OCI-LY1 (cell line): ENCODE measurements around the gene PRDX4.

Experiments
- H2AFZ ChIP-seq: fragments of 200-600 bp; sonication (generic), shearing (Covaris generic); 2 replicates; pipeline ENCODE4 v1.6.0; 2014; ENCODE audit warnings: antibody characterized with exemption, mild to moderate bottlenecking, low read length
- H3F3A ChIP-seq: fragments of 200-600 bp; sonication (generic), shearing (Covaris generic); 2 replicates; pipeline ENCODE4 v1.6.0; 2014; ENCODE audit warnings: mild to moderate bottlenecking, antibody characterized with exemption, low read length, moderate library complexity; ENCODE audit not compliant: insufficient read depth
- H3K27ac ChIP-seq: fragments of 200-600 bp; sonication (generic); 2 replicates; pipeline ENCODE4 v1.5.1; 2014; ENCODE audit warnings: low read length, mixed run types, mild to moderate bottlenecking, low read depth; ENCODE audit not compliant: poor library complexity, severe bottlenecking
- H3K27me3 ChIP-seq: fragments of 200-600 bp; sonication (generic); 2 replicates; pipeline ENCODE4 v1.6.0; 2014; ENCODE audit warnings: antibody characterized with exemption, mild to moderate bottlenecking, low read length, moderate library complexity; ENCODE audit not compliant: insufficient read depth
- H3K36me3 ChIP-seq: fragments of 200-600 bp; sonication (generic); 2 replicates; pipeline ENCODE4 v1.6.1; 2014; ENCODE audit warnings: mild to moderate bottlenecking, antibody characterized with exemption, low read length, moderate library complexity, mixed read lengths; ENCODE audit not compliant: insufficient read depth
- H3K4me1 ChIP-seq: fragments of 200-600 bp; sonication (generic); 2 replicates; pipeline ENCODE4 v1.5.1; 2014; ENCODE audit warnings: mild to moderate bottlenecking, low read length, moderate library complexity; ENCODE audit not compliant: insufficient read depth, severe bottlenecking
- H3K4me2 ChIP-seq: fragments of 200-600 bp; sonication (generic), shearing (Covaris generic); 2 replicates; pipeline ENCODE4 v1.6.1; 2014; ENCODE audit warnings: low read length
- H3K4me3 ChIP-seq: fragments of 200-600 bp; sonication (generic); 2 replicates; pipeline ENCODE4 v1.5.1; 2014; ENCODE audit warnings: low read length, low read depth, mild to moderate bottlenecking, mixed read lengths; ENCODE audit not compliant: poor library complexity, severe bottlenecking
- H3K79me2 ChIP-seq: fragments of 200-600 bp; shearing (Covaris generic); 2 replicates; pipeline ENCODE4 v1.6.1; 2016; ENCODE audit warnings: mixed run types, low read length, mixed read lengths; ENCODE audit not compliant: insufficient read depth
- H3K9ac ChIP-seq: fragments of 200-600 bp; sonication (generic), shearing (Covaris generic); 2 replicates; pipeline ENCODE4 v1.6.1; 2014; ENCODE audit warnings: mild to moderate bottlenecking, low read length, mixed read lengths
- H3K9me2 ChIP-seq: fragments of 200-600 bp; sonication (generic), shearing (Covaris generic); 2 replicates; pipeline ENCODE4 v1.6.1; 2014; ENCODE audit warnings: low read depth, mild to moderate bottlenecking, low read length, mixed read lengths
- H3K9me3 ChIP-seq: fragments of 200-600 bp; shearing (Covaris generic); 2 replicates; pipeline ENCODE4 v1.6.1; 2014; ENCODE audit warnings: low read length, mixed read lengths
- H4K20me1 ChIP-seq: fragments of 200-600 bp; sonication (generic), shearing (Covaris generic); 2 replicates; pipeline ENCODE4 v1.6.0; 2016; ENCODE audit warnings: mild to moderate bottlenecking, low read length; ENCODE audit not compliant: insufficient read depth
- CTCF ChIP-seq: fragments of 200-600 bp; sonication (generic), shearing (Covaris generic); IDR thresholded peaks from 2 replicates; pipeline ENCODE4 v1.5.1; 2017; ENCODE audit warnings: mild to moderate bottlenecking, antibody characterized with exemption, low read length, moderate library complexity, mixed read lengths
- EZH2 ChIP-seq: fragments of 200-600 bp; sonication (generic), shearing (Covaris generic); IDR thresholded peaks from 2 replicates; pipeline ENCODE4 v1.8.0; 2017; ENCODE audit warnings: borderline replicate concordance, mixed run types, mild to moderate bottlenecking, antibody characterized with exemption, low read length, moderate library complexity, mixed read lengths

The PRDX4 gene

GRCh38 chrX:23626651-23627050, 40.6 kb upstream of the PRDX4 start:
- Histone ChIP-seq H3K9me3 (no peaks in the 10 kb centered on the region), H3K4me3 (no peak overlapping the region), H3K9me2 (no peaks in the 10 kb centered on the region), H3K4me1 (no peaks in the 10 kb centered on the region), H3F3A (no peaks in the 10 kb centered on the region), H3K9ac (no peak overlapping the region), H3K79me2 (no peaks in the 10 kb centered on the region), H3K27me3 (no peaks in the 10 kb centered on the region), H3K36me3 (no peaks in the 10 kb centered on the region), H3K4me2 (no peak overlapping the region), H4K20me1 (no peaks in the 10 kb centered on the region), H3K27ac (no peak overlapping the region), H2AFZ (no peak overlapping the region)
- TF ChIP-seq EZH2 = no peak
- TF ChIP-seq CTCF = no peak

GRCh38 chrX:23628131-23628530, 39.2 kb upstream of the PRDX4 start:
- H3K27ac ChIP-seq = no peak overlapping the region
- H3K9ac ChIP-seq = no peak overlapping the region
- no peaks in the 10 kb centered on the region for H4K20me1 ChIP-seq
- no peak overlapping the region for H2AFZ ChIP-seq
- H3K4me2 ChIP-seq = no peak overlapping the region
- H3K9me2 ChIP-seq = no peaks in the 10 kb centered on the region
- TF ChIP-seq EZH2 (no peak), CTCF (no peak)
- no peaks in the 10 kb centered on the region for H3K9me3 ChIP-seq
- H3K36me3 ChIP-seq = no peaks in the 10 kb centered on the region
- H3K27me3 ChIP-seq = no peaks in the 10 kb centered on the region
- no peaks in the 10 kb centered on the region for H3F3A ChIP-seq
- no peaks in the 10 kb centered on the region for H3K4me1 ChIP-seq
- H3K79me2 ChIP-seq = no peaks in the 10 kb centered on the region
- H3K4me3 ChIP-seq = no peak overlapping the region

GRCh38 chrX:23631136-23631535, 36.2 kb upstream of the PRDX4 start:
- no peak overlapping the region for H3K4me3 ChIP-seq
- H4K20me1 ChIP-seq = no peaks in the 10 kb centered on the region
- H3K4me2 ChIP-seq = no peak overlapping the region
- H3K36me3 ChIP-seq = no peaks in the 10 kb centered on the region
- no peaks in the 10 kb centered on the region for H3K4me1 ChIP-seq
- no peaks in the 10 kb centered on the region for H3K9me3 ChIP-seq
- no peaks in the 10 kb centered on the region for H3K27me3 ChIP-seq
- TF ChIP-seq CTCF = no peak
- TF ChIP-seq EZH2 = no peak
- no peaks in the 10 kb centered on the region for H3K79me2 ChIP-seq
- no peaks in the 10 kb centered on the region for H3K9me2 ChIP-seq
- no peak overlapping the region for H2AFZ ChIP-seq
- no peaks in the 10 kb centered on the region for H3F3A ChIP-seq
- H3K9ac ChIP-seq = no peak overlapping the region
- H3K27ac ChIP-seq = no peak overlapping the region
